Bone marrow (tissue), 2 donors: ENCODE results near the gene ITGA11.

Experiments used
- DNase-seq, 2 donors: peaks; one replicate each; lab custom pipeline; 2025; lab: John Stamatoyannopoulos, UW

The ITGA11 gene

GRCh38 chr15:68352401-68353062 lies 79.4 kb downstream of the ITGA11 start:
- DNase-seq = peak; percentile 24 to 95

- no peak for DNase-seq
Measured at GRCh38 chr15:68349151-68349550, 82.8 kb downstream of the ITGA11 start.

DNA sequence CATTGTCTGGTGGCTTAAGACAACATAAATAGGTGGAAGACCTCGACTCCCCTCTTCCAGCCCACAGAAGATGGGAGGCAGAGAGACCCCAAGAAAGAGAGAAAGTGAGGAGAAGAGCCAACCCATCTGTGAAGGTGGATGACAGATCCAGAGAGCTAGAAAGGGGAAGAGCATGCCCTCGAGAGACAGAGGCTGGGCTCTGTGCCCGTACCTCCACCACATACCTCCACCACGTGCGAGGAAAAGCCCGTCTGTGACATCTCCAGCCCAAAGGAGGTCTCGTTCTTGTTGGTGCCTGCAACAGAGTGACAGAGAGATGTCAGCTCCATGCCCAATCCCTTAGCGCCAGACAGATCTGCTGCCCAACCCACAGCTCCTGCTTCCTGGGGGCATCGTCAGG lies 83.4 kb downstream of the ITGA11 start:
- no peak for DNase-seq

GRCh38 chr15:68348081-68348480 lies 83.9 kb downstream of the ITGA11 start:
- DNase-seq = no peak

DNA sequence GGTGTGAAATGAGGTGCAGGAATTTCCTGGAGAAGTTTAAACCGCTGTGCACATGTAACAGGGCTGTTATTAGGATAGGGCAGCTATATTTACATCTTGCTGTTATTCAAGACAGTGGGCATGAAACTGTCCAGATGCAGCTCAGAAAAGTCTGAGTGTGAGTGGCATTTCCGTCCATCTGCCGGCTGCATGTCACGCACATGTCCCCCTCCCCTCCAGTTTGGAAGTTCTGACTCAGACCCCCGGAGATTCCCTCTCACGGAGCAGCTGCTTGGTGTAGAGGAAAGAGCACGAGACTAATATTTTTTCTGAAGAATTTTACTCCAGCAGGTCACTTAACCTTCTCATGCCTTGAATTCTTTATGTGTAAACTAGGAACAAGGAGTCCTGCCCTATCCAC lies 84.6 kb downstream of the ITGA11 start:
- no peak for DNase-seq

DNA sequence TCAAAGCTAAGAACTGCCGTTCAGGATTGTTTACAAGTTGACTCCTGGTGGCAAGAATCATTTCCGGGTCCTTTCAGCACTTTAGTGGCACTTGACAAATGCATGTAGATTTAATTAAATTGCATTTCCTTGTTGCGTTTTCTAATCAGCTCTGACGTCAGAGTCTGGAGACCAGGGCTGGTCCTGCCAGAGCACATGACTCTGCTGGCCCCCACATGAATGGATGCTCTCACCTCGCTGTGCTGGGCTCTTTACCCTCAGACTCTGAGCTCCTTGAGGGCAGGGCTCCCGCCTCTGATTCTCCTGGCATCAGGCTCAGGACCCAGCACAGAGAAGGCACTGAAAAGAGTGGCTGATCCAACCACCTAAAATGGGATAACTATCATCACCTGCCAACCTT lies 85.0 kb downstream of the ITGA11 start:
- DNase-seq = no peak

DNA sequence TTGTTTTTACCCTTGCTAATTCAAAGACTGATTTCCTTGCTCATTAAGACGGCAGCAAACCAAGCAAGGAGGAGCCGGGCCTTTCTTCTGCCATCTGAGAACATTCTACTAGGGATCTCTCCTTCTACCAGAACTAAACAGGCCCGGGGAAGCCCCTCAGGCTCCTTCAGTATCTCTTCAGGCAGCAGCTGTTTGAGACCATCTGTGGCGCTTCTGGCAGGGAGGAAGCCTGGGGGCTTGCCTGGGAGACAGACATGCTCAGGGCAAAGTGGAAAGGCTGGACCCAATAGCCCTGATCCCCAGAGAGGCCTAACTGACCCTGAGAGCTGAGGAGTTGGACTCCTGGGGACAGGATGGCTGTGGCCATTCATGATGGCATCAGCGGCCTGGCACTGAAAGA lies 86.5 kb downstream of the ITGA11 start:
- no peak for DNase-seq

DNA sequence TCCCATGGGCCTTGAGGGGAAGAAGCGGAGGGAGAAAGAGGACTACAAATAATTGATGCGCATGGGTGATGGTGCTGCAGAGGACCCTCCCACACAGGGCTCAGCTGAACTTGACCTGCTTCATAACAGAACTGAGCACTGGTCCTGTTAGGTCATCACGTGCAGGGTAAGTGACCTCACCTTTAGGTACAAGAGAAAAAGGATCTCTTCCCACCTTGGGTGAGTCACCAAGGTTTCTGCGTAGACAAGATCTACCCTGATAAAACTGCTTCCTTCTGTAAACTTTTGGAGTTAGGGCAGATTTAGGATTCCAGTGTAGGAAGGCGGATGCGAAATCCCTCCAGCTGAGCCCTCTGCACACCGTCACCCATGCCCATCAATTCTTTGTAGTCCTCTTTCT lies 87.4 kb downstream of the ITGA11 start:
- DNase-seq = no peak

DNA sequence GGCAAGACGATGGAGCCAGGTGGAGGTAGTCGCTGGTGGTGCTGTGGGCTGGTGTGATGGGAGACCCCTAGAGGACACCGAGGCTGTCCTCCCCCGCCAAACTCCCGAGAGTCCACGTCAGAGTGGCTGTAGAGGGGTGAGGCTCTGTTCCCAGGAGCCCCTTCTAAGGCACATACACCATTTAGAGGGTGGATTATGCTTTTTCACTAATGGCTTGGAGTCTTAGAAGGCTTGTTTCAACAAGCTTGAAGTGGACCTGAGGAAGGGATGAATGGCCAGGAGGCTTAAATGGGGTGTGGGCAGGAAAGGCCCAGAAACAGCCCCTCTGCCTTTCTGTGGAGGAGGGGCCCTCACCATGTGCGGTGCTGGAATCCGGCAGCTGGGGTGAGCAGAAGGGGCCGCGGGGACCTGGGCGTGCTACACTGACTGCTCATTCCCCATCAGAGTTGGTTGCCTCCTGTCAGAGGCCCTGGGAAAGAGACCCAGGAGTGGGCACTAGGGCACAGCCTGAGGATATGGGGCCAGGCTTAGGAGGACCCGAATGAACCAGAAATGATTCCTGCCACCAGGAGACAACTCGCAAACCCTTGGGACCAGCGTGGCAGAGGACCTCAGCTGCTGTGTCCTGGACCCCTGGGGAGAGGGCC lies 88.3 kb downstream of the ITGA11 start:
- no peak for DNase-seq

DNA sequence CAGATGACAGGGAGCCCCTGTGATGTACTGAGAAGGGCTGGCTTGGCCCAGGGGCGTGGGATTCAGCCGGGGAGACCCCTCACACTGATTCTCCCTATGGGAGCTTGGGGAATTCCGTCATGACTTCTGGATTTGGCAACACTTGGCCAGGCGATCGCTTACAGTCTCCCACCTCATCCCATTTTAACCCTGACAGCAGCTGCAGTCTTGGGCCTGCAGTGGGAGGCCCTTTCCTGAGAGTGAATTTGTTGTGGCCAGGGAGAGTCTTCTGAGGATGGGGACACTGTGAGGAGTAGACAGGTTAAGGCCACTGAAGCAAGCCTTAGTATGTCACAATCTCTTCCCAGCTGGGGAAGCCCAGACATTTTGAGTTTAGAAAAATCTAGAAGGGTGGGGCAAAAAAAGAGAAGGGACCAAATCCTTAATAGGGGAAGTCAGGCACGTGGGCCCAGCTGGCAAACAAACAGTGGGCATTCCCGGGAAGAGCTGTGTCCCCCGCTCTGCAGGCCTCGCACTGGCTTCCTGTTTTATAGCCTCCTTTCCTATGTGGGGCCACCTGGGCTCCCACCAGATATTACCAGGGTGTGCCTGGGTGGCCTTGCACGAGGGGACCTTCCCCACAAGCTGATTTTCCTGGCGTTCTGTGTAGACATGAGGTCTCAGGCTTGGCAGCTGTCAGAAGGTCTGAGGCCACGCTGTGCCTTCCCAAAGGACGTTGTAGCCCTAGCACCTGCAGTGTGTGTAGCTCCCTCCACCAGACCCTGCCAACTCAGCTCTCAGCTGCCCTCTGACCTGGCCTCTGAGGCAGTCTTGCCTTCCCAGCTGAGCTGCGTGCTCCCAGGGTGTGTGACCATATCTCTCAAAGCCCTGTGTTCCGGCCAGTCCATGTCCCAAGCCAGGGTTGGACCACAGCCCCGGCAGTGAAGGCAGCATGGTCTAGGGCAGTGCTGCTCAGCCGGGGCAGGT lies 89.9 kb downstream of the ITGA11 start:
- no peak for DNase-seq

DNA sequence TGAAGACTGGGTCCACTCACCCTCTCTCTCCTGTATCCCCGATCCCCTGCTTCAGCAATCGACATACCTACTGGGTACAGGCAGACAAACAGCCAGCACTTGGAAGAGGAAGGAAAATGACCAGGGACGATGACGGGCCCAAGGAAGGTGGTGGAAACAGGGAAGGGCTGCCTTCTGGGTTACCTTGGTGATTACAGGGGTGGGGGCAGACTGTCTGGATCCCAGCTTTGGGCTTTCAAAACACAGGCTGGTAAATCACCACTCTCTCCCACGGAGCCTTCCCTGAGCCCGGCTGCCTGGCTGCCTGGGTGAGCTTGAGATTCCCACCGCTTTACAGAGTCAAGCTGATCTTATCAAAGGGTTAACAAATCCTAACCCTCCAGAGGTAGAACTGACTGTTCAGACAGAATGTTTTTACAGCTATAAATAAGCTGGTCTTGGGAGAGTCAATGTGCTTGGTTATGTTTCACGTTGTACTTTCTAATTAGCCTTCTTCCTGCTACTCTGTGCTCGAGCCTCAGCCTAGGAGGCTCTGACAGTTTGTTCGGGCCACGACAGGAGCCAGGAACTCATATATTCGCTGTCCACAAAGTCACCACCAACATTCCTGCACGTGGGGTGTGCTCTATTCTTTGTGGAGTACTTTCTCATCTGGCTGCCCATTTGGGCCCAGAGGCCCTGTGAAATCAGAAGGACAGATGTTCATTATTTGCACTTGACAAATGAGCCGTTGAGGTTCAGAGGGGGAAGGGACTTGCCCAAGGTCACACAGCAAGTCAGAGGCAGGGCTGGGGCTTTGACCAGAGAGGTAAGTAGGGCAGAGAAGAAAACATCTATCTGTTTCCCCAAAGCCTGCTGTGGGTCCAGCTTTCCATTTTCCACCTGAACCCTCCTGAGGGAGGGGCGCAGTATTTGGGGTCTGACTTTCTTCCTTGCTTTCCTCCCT lies 91.0 kb downstream of the ITGA11 start:
- no peak for DNase-seq

DNA sequence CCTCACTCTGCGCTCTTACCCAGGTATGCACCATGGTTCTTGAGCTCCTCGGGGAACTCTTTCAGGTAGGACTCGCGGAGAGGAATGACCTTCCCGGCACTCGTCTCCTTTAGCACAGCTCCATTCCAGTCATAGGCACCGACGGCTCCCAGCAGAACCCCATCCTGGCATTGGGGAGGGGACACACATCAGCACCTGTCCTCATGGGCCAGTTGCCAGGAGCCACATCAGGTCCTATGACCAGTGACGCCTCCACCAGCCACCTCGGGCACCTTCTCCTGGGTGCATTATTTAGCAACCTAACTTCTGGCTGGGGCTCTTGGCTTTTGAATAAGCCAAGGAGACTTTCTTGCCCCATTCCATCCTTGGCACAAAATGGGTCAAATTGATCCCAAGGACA lies 92.5 kb downstream of the ITGA11 start:
- no peak for DNase-seq

DNA sequence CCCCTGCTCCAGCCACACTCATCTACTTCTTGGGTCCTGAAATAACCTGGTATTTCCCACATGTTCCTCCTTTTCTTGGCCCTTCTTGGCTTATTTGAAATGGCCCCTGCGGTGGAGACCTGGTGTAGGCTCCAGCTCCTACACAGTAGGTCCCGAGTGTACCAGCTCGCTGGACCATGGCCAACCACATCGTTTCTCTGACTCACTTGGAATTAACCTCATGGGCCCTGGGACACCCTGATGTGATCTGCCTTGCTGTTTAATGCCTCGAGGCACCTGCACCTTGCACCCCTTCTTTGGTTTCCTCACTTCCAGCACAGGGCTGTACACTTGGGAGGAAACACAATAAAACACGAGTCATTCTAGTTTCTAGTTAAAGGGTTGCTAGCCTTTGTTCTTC lies 94.1 kb downstream of the ITGA11 start:
- no peak for DNase-seq

DNA sequence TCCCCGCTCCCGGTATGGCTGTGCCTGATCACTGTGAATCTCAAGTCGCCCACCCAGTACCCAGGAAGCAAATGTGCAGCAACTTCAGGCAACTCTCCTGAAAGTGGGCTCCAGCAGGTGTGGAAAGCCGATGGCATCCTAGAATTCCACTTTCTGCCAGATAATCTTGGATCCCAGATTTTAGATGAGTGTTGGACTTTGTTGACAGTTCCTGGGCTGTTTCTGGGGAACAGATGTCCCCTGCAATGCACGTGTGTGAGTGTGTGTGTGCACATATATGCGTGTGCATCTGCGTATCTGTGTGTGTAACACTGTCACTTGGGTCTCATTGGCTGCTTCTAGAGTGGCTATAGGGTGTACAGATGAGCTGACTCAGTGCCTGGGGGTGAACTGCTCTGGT lies 95.4 kb downstream of the ITGA11 start:
- no peak for DNase-seq

- no peak for DNase-seq
Measured at GRCh38 chr15:68335655-68336054, 96.3 kb downstream of the ITGA11 start.

GRCh38 chr15:68335251-68335650 lies 96.7 kb downstream of the ITGA11 start:
- no peak for DNase-seq

DNA sequence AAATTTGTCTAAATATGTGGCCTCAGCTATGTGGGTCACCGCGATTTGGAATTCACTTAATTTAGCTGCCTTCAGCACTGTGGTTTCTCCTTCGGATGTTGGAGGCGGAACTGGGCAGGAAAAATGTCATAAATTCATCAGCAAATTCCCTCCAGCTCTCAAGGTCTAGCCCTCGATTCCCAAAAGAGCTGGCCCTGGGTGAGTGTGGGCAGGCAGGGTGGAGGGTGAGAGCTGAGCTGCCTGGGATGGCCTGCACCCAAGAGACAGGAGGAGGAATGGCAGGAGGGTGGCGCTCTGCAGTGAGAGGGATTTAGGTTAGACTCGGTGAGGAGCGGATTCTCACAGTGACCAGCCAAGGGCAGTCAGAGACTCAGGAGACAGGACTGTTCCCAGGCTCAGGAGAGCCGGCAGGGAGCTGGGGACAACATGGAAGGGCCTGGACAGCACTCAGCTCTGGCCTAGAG lies 97.3 kb downstream of the ITGA11 start:
- no peak for DNase-seq

DNA sequence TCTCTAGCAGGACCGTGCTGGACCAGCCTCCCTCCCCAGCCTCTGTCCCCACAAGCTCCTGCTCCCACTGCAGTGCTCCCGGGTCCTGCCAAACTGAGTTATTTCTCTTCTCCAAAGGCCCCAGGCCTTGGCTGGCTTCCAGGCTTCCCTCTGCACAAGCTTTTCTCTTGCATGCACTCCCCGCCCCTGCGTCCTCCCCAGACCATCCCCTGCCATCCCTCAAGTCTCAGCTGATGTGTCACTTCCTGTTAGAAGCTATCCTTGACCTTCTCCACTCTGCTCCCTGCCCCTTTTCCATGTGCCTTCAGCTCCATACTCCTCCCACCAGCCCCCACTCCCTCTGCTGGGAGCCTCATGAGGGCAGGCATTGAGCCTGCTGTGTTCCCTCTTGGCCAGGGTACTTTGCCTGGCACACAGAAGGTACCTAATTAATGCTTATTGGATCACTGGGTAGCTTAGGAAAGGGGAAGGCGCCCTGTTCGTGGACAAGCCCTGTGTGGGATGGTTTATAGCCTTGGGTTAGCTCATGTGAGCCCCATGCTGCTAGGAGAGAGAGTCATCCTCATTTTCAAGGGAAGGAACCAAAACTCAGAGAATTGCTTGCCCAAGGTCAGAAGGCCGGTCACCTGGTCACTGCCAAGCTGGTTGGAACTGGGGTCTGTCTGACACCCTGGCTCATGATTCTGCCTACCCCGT lies 98.0 kb downstream of the ITGA11 start:
- DNase-seq = no peak

DNA sequence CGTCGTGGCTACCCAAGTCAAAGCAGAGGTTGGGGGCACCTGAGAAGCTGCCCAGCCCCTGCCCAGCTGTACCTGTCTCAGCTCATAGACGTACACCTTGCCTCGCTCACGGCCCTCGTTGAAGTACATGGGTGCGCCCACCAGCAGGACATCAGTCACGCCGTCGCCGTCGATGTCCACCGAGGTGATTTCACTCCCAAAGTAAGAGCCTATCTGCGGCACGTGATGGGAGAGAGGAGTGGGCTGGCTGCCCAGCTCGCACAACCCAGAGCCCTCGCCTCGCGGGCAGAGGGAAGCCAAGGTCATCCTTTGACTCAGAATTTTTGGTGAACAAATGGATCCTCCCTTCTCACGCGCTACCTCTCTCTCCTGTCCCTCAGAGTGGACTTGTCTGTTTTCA lies 99.7 kb downstream of the ITGA11 start:
- DNase-seq = no peak

DNA sequence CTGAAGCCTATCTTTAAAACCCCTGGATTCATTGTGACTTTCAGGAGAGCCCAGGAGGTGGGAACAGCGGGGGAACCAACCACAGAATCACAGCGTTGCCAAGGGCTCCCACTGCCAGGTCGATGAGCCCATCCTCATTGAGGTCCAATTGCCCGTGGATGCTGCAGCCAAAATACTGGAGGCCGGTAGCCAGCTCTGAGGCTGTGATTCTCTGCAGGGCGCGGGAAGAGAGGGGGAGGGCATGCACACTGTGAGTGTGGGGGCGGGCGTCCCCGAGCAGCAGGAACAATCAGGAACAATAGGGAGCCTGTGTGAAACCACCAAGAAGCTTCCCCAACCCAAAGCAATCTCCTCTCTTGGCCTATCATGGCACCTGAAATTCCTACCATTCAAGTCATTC lies 101.1 kb downstream of the ITGA11 start:
- no peak for DNase-seq

GRCh38 chr15:68330416-68330815 lies 101.5 kb downstream of the ITGA11 start:
- no peak for DNase-seq
